IMR-90 (cell line): ENCODE data around the gene SIX4. TPM values are rescaled to one million over a fixed set of nuclear protein-coding genes. Genes with fewer than 3 reads are reported as not detected.

ENCODE experiments used
- ATAC-seq: fragments of 200-7000 bp; cut with Tn5 transposase; 2 replicates; pipeline ENCODE4 v1.9.1; 2020; ENCODE audit warnings: low read depth, mild to moderate bottlenecking, moderate library complexity
- Bru-seq: library from RNA; stranded (reverse); fragments of 400-500 nt; gene quantifications from one replicate; lab custom pipeline; 2021; lab: Mats Ljungman, UMichigan
- BruChase-seq, 2 experiments: library from RNA; stranded (reverse); fragments of 400-500 nt; gene quantifications; one replicate each; lab custom pipeline; 2021; lab: Mats Ljungman, UMichigan
- BruUV-seq: library from RNA; stranded (reverse); fragments of 400-500 nt; replicated peaks from 2 replicates; lab custom pipeline; 2021; lab: Mats Ljungman, UMichigan
- CTCF ChIA-PET: fragments of 300-600 bp; formaldehyde crosslinking; extraction: SDS; loops from one replicate; lab custom pipeline; 2021; ENCODE audit warnings: antibody characterized with exemption; lab: Yijun Ruan, JAX
- POLR2A ChIA-PET: fragments of 300-600 bp; sonication (Branson Sonifier 250); formaldehyde crosslinking; loops from one replicate; lab custom pipeline; 2022; ENCODE audit warnings: antibody characterized with exemption; ENCODE audit not compliant: unreplicated experiment; lab: Charles Lee
- DNase-seq: peaks from one replicate; pipeline ENCODE4 v3.0.0; 2013
- H2AFZ ChIP-seq: replicated peaks from 2 replicates; pipeline ENCODE3; 2013; ENCODE audit warnings: low read length, mild to moderate bottlenecking; ENCODE audit not compliant: poor library complexity
- H2AK5ac ChIP-seq: 2 replicates; pipeline ENCODE4 v1.6.1; 2013; ENCODE audit warnings: low read depth, low read length, inconsistent platforms
- H2AK9ac ChIP-seq: replicated peaks from 2 replicates; pipeline ENCODE3; 2013; ENCODE audit warnings: mild to moderate bottlenecking, low read depth, low read length, moderate library complexity; ENCODE audit not compliant: poor library complexity
- H2BK120ac ChIP-seq: 2 replicates; pipeline ENCODE4 v1.6.1; 2013; ENCODE audit warnings: low read depth, low read length, inconsistent platforms
- H2BK15ac ChIP-seq: 3 replicates; pipeline ENCODE4 v1.6.1; 2013; ENCODE audit warnings: low read depth, low read length, inconsistent platforms
- H2BK20ac ChIP-seq: 2 replicates; pipeline ENCODE4 v1.6.1; 2013; ENCODE audit warnings: low read depth, mild to moderate bottlenecking, inconsistent platforms, low read length, moderate library complexity
- H2BK5ac ChIP-seq: 2 replicates; pipeline ENCODE4 v1.6.1; 2013; ENCODE audit warnings: mild to moderate bottlenecking, low read depth, low read length, inconsistent platforms; ENCODE audit not compliant: poor library complexity, severe bottlenecking
- H3K14ac ChIP-seq: replicated peaks from 2 replicates; pipeline ENCODE4 v1.6.1; 2013; ENCODE audit warnings: low read depth, low read length, inconsistent platforms
- H3K18ac ChIP-seq: 2 replicates; pipeline ENCODE4 v1.6.1; 2013; ENCODE audit warnings: low read depth, low read length, control low read depth
- H3K23ac ChIP-seq: 2 replicates; pipeline ENCODE4 v1.6.1; 2013; ENCODE audit warnings: low read depth, low read length, inconsistent platforms
- H3K27ac ChIP-seq: 2 replicates; pipeline ENCODE4 v1.5.1; 2013; ENCODE audit warnings: mild to moderate bottlenecking, control low read depth, low read length; ENCODE audit not compliant: insufficient read depth
- H3K27me3 ChIP-seq: 2 replicates; pipeline ENCODE4 v1.6.1; 2013; ENCODE audit warnings: low read length; ENCODE audit not compliant: control insufficient read depth, insufficient read depth
- H3K36me3 ChIP-seq: 2 replicates; pipeline ENCODE4 v1.6.1; 2013; ENCODE audit warnings: low read length, mixed read lengths; ENCODE audit not compliant: control insufficient read depth, insufficient read depth
- H3K4ac ChIP-seq: 2 replicates; pipeline ENCODE4 v1.6.1; 2013; ENCODE audit warnings: low read depth, low read length, inconsistent platforms
- H3K4me1 ChIP-seq: 2 replicates; pipeline ENCODE4 v1.6.1; 2013; ENCODE audit warnings: low read length, mixed read lengths; ENCODE audit not compliant: control insufficient read depth, insufficient read depth
- H3K4me2 ChIP-seq: 2 replicates; pipeline ENCODE4 v1.6.1; 2013; ENCODE audit warnings: low read depth, mild to moderate bottlenecking, control low read depth, low read length, moderate library complexity
- H3K4me3 ChIP-seq: 2 replicates; pipeline ENCODE4 v1.5.1; 2013; ENCODE audit warnings: low read depth, mild to moderate bottlenecking, control low read depth, low read length, moderate library complexity; ENCODE audit not compliant: insufficient read depth
- H3K56ac ChIP-seq: 2 replicates; pipeline ENCODE4 v1.6.1; 2013; ENCODE audit warnings: low read length, inconsistent platforms; ENCODE audit not compliant: insufficient read depth; ENCODE audit errors: extremely low read depth
- H3K79me1 ChIP-seq, 2 experiments: 2 replicates each; pipeline ENCODE4 v1.6.1; 2013; ENCODE audit warnings: low read length in 2 of 2, inconsistent platforms in 1 of 2, low read depth in 1 of 2
- H3K9ac ChIP-seq: 2 replicates; pipeline ENCODE4 v1.6.1; 2013; ENCODE audit warnings: low read depth, low read length, control low read depth
- H3K9me1 ChIP-seq: 2 replicates; pipeline ENCODE4 v1.6.1; 2013; ENCODE audit warnings: low read length, inconsistent platforms; ENCODE audit not compliant: insufficient read depth
- H3K9me3 ChIP-seq: 2 replicates; pipeline ENCODE4 v1.6.1; 2013; ENCODE audit warnings: low read length; ENCODE audit not compliant: control insufficient read depth, insufficient read depth
- H4K20me1 ChIP-seq: 2 replicates; pipeline ENCODE4 v1.6.1; 2013; ENCODE audit warnings: low read length, inconsistent platforms; ENCODE audit not compliant: insufficient read depth
- H4K5ac ChIP-seq: 2 replicates; pipeline ENCODE4 v1.6.1; 2013; ENCODE audit warnings: mild to moderate bottlenecking, low read depth, low read length, control low read depth
- H4K8ac ChIP-seq, 2 experiments: 2 replicates each; pipeline ENCODE4 v1.6.1; 2013; ENCODE audit warnings: low read depth in 2 of 2, low read length in 2 of 2, control low read depth in 1 of 2, inconsistent platforms in 1 of 2
- H4K91ac ChIP-seq: 2 replicates; pipeline ENCODE4 v1.6.1; 2013; ENCODE audit warnings: low read depth, low read length, inconsistent platforms; ENCODE audit not compliant: insufficient read depth
- BHLHE40 ChIP-seq: fragments of 150-350 bp; IDR thresholded peaks from 2 replicates; pipeline ENCODE4 v1.6.1; 2016; ENCODE audit warnings: mild to moderate bottlenecking, low read depth, low read length
- CHD1 ChIP-seq: IDR thresholded peaks from 2 replicates; pipeline ENCODE4 v1.6.1; 2012; ENCODE audit warnings: low read depth, low read length, improper control_type of control experiment
- CTCF ChIP-seq: conservative IDR thresholded peaks from 2 replicates; pipeline ENCODE4 v1.5.1; 2012; ENCODE audit warnings: mild to moderate bottlenecking, low read depth, low read length, improper control_type of control experiment
- ELK1 ChIP-seq: fragments of 150-350 bp; IDR thresholded peaks from 2 replicates; pipeline ENCODE4 v1.6.1; 2016; ENCODE audit warnings: low read depth, mild to moderate bottlenecking, low read length, moderate library complexity, borderline replicate concordance
- FOS ChIP-seq: fragments of 150-350 bp; IDR thresholded peaks from 2 replicates; pipeline ENCODE4 v1.6.1; 2016; ENCODE audit warnings: low read depth, low read length
- MAFK ChIP-seq: IDR thresholded peaks from 2 replicates; pipeline ENCODE4 v1.6.1; 2012; ENCODE audit warnings: low read depth, low read length, improper control_type of control experiment
- MAZ ChIP-seq: IDR thresholded peaks from 2 replicates; pipeline ENCODE4 v1.6.1; 2012; ENCODE audit warnings: low read depth, mild to moderate bottlenecking, low read length, improper control_type of control experiment, moderate library complexity, borderline replicate concordance
- NFE2L2 ChIP-seq: fragments of 150-350 bp; IDR thresholded peaks from 2 replicates; pipeline ENCODE4 v1.6.1; 2016; ENCODE audit warnings: low read depth, mild to moderate bottlenecking, low read length
- POLR2A ChIP-seq: IDR thresholded peaks from 2 replicates; pipeline ENCODE4 v1.6.1; 2012; ENCODE audit warnings: mild to moderate bottlenecking, low read depth, low read length
- RAD21 ChIP-seq: IDR thresholded peaks from 2 replicates; pipeline ENCODE4 v1.6.1; 2012; ENCODE audit warnings: low read length, improper control_type of control experiment
- RCOR1 ChIP-seq: IDR thresholded peaks from 2 replicates; pipeline ENCODE4 v1.6.1; 2012; ENCODE audit warnings: mild to moderate bottlenecking, low read length, improper control_type of control experiment; ENCODE audit not compliant: insufficient replicate concordance
- SMC3 ChIP-seq: fragments of 150-350 bp; IDR thresholded peaks from 2 replicates; pipeline ENCODE4 v1.6.1; 2016; ENCODE audit warnings: low read depth, mild to moderate bottlenecking, antibody characterized with exemption, low read length, moderate library complexity
- WGBS, 2 experiments: methylation state at CpG; one replicate each; pipeline versions ENCODE4 v1.1.5 to v1.1.7; 2013; ENCODE audit warnings: missing lambda C conversion rate in 2 of 2; ENCODE audit not compliant: insufficient read length in 1 of 2; ENCODE audit errors: extremely low coverage in 2 of 2; 5-methylcytosine and 5-hydroxymethylcytosine counted together
- dilution Hi-C: fragments of 300-500 bp; cut with HindIII; formaldehyde crosslinking; loops from one replicate; pipeline ENCODE4 v1.14.3; 2018; ENCODE audit warnings: low sequenced_read_pairs; ENCODE audit not compliant: unreplicated experiment
- in situ Hi-C: fragments of 300-500 bp; cut with MboI; formaldehyde crosslinking; loops from 3 replicates; pipeline ENCODE4 v1.14.3; 2019; ENCODE audit warnings: low sequenced_read_pairs, inconsistent platforms, mixed read lengths
- intact Hi-C: fragments of 100-400 bp; cut with micrococcal nuclease; formaldehyde crosslinking; loops from 2 replicates; pipeline ENCODE4 v1.10.0; 2022
- long read RNA-seq: library from polyadenylated mRNA; unstranded; transcript quantifications from one replicate; pipeline ENCODE4 v2.0.0, GENCODE V29; 2021; ENCODE audit not compliant: unreplicated experiment
- polyA plus RNA-seq, 3 experiments: library from polyadenylated mRNA; depleted of rRNA; stranded (reverse); fragments of >200 nt; gene quantifications; 2 replicates each; pipeline ENCODE4 v1.2.3, GENCODE V29; 2012; ENCODE audit warnings: low replicate concordance in 1 of 3
- total RNA-seq: library from RNA; depleted of rRNA; stranded (reverse); fragments of >200 nt; gene quantifications from 2 replicates; pipeline ENCODE4 v1.2.3, GENCODE V29; 2012; rRNA removed

The SIX4 gene
- total RNA-seq (28.1 and 42.7 TPM in 2 replicates), polyA plus RNA-seq (2012; rRNA removed) (5.5 and 7.1 TPM in 2 replicates), Bru-seq, nascent RNA (percentile 83 among the genes with signal in this experiment), BruChase-seq, experiment 1, labeled RNA remaining after a 6-hour chase (percentile 75 among the genes with signal in this experiment), BruChase-seq, experiment 2, labeled RNA remaining after a 2-hour chase (percentile 95 among the genes with signal in this experiment)
- 3.5 and 3.7 TPM in 2 replicates for polyA plus RNA-seq (2012; cell fraction: cytosol; rRNA removed)
- polyA plus RNA-seq (2012; cell fraction: nucleus; rRNA removed; ENCODE audit: low replicate concordance), result 4.8 and 8.4 TPM in 2 replicates
- long read RNA-seq, full-length matches to known transcripts, result 1 of 10 reads
- long read RNA-seq, partial matches to known transcripts, result 2 of 10 reads
- long read RNA-seq, other reads (novel, unspliced or antisense), result 7 of 10 reads

GRCh38 chr14:60723907-60724618, at the start of gene SIX4:
Gene SIX4, minus strand, starts transcription at chr14:60724351. Its CDS starts 277 bp downstream, at chr14:60724074.
- Histone ChIP-seq H3K9me1 (peaks cover 9% of the 10 kb centered on the region), H3K9ac (peak within 1 kb of the TSS; percentile 80), H3K14ac (peak within 1 kb of the TSS; percentile 94), H3K27ac (peak within 1 kb of the TSS; percentile 78), H4K5ac (peak within 1 kb of the TSS; percentile 93), H2BK20ac (no peak within 1 kb of the TSS), H3K4me3 (peak within 1 kb of the TSS; percentile 71), H2BK5ac (peak within 1 kb of the TSS; percentile 97), H3K79me1 (peaks cover 17 to 37% of the 10 kb centered on the region in 2 experiments; a peak in 3 of 4 replicates), H4K20me1 (peaks cover 31% of the 10 kb centered on the region; the same call in 1 of the 2 replicates), H2BK15ac (peak within 1 kb of the TSS; percentile 49; the same call in 2 of the 3 replicates), H3K56ac (peak within 1 kb of the TSS; percentile 89), H2AK5ac (peak within 1 kb of the TSS; percentile 69), H2AK9ac (peak within 1 kb of the TSS; percentile 97), H3K18ac (peak within 1 kb of the TSS; percentile 98), H4K91ac (peak within 1 kb of the TSS; percentile 85), H4K8ac (peak within 1 kb of the TSS; percentile 21 to 86; a peak in 3 of 4 replicates), H3K27me3 (no peaks in the 10 kb centered on the region), H3K23ac (peak within 1 kb of the TSS; percentile 85), H2AFZ (peak within 1 kb of the TSS; percentile 90), H3K4me2 (peak within 1 kb of the TSS; percentile 89), H2BK120ac (peak within 1 kb of the TSS; percentile 63), H3K4ac (peak within 1 kb of the TSS; percentile 87), H3K36me3 (peaks cover 13% of the 10 kb centered on the region), H3K9me3 (no peaks in the 10 kb centered on the region), H3K4me1 (peaks cover 10% of the 10 kb centered on the region)
- WGBS, 2 experiments, result 0% methylated on average over 2 of the region's 36 CpGs; no CpG with 5 or more reads in 1 of the 2 experiments
- in situ Hi-C loops (loop anchor here (5.0 kb wide), 2 partner anchors 87 to 258 kb away; partner anchors contain the start of genes SLC38A6 and TRMT5), dilution Hi-C loops (no loop called here), intact Hi-C loops (loop anchor here (1.0 to 5.0 kb wide), 4 partner anchors 10 to 528 kb away; partner anchors contain the start of gene MNAT1)
- ATAC-seq, result peak; percentile 81
- DNase-seq, result peak; percentile 92
- ChIA-PET CTCF (interaction anchor here (1.0 kb wide), 1 partner anchor 9 kb away, joined by 3 read pairs; no protein-coding TSS in a partner anchor), POLR2A (interaction anchor here (0.6 to 0.7 kb wide), 2 partner anchors 258 to 376 kb away, joined by 5 to 14 read pairs; no protein-coding TSS in a partner anchor)
- BruUV-seq, result no TSS peak
- no peak for TF ChIP-seq SMC3
- no peak; the same call in 1 of the 2 replicates for TF ChIP-seq FOS
- TF ChIP-seq NFE2L2, result no peak
- peak; percentile 58; the same call in 1 of the 2 replicates for TF ChIP-seq MAZ
- TF ChIP-seq MAFK, result no peak
- no peak for TF ChIP-seq RCOR1
- TF ChIP-seq POLR2A, result peak; percentile 82
- no peak for TF ChIP-seq CTCF
- TF ChIP-seq CHD1, result peak; percentile 57; the same call in 1 of the 2 replicates
- TF ChIP-seq BHLHE40, result peak; percentile 49
- TF ChIP-seq ELK1, result no peak
- peak; percentile 6; the same call in 1 of the 2 replicates for TF ChIP-seq RAD21
